ENCODE measurements around the gene METRN.

The METRN gene

GRCh38 chr16:714558-715476, at the start of gene METRN:
Gene METRN (plus strand): TSS chr16:715118. CDS start chr16:715290, 172 bp downstream.
- DNase-seq: peak; percentile 49

- no peak for DNase-seq
Observed at GRCh38 chr16:666572-666971, 48.3 kb upstream of the METRN start.

- no peak for DNase-seq
Observed at GRCh38 chr16:667113-667779, 47.7 kb upstream of the METRN start.

GRCh38 chr16:667780-668518, 47.0 kb upstream of the METRN start, which contains the start of gene RHOT2:
Gene RHOT2 (plus strand): TSS chr16:668132. CDS start chr16:668200, 68 bp downstream.
- peak; percentile 54 for DNase-seq

- no peak for DNase-seq
Observed at GRCh38 chr16:668519-669171, 46.3 kb upstream of the METRN start.

GRCh38 chr16:669666-670065, 45.3 kb upstream of the METRN start:
- DNase-seq: no peak

- no peak for DNase-seq
Observed at GRCh38 chr16:670485-671352, 44.2 kb upstream of the METRN start.

GRCh38 chr16:671353-672131, 43.4 kb upstream of the METRN start:
- no peak for DNase-seq

- no peak for DNase-seq
Observed at GRCh38 chr16:672371-672770, 42.5 kb upstream of the METRN start.

- no peak for DNase-seq
Observed at GRCh38 chr16:672851-673250, 42.1 kb upstream of the METRN start.

GRCh38 chr16:673399-673991, 41.4 kb upstream of the METRN start:
- DNase-seq: no peak

- no peak for DNase-seq
Observed at GRCh38 chr16:674214-674881, 40.6 kb upstream of the METRN start.

- DNase-seq: no peak
Observed at GRCh38 chr16:674968-675883, 39.7 kb upstream of the METRN start, which contains the start of gene RHBDL1. Gene RHBDL1 (plus strand): TSS chr16:675671. CDS start chr16:675791, 120 bp downstream.

GRCh38 chr16:675884-676564, 38.9 kb upstream of the METRN start:
- no peak for DNase-seq

- no peak for DNase-seq
Observed at GRCh38 chr16:676565-676902, 38.4 kb upstream of the METRN start.

GRCh38 chr16:676913-677312, 38.0 kb upstream of the METRN start:
- DNase-seq: no peak

GRCh38 chr16:677316-678190, 37.4 kb upstream of the METRN start:
- DNase-seq: no peak

All from SHP77 treated with DMSO at 0.1 percent for 48 hours (cell line).